GM12892 (cell line): ENCODE measurements around the gene SLC29A1.

Source experiments
- POLR2A ChIP-seq: IDR thresholded peaks from 2 replicates; pipeline ENCODE4 v1.6.1; 2011; ENCODE audit warnings: low read depth, low read length, control low read depth
- POLR2AphosphoS5 ChIP-seq: IDR thresholded peaks from 2 replicates; pipeline ENCODE4 v1.6.1; 2011; ENCODE audit warnings: low read depth, low read length, control low read depth
- TAF1 ChIP-seq: IDR thresholded peaks from 2 replicates; pipeline ENCODE4 v1.6.1; 2011; ENCODE audit warnings: low read depth, mild to moderate bottlenecking, control low read depth, low read length, borderline replicate concordance

- TF ChIP-seq TAF1 (no peak), POLR2A (no peak), POLR2AphosphoS5 (no peak)
Measured at GRCh38 chr6:44180886-44181285, 42.5 kb upstream of the SLC29A1 start.
